Psoas muscle (tissue), 8 donors: Measurements from ENCODE around the gene RAB22A. TPM values are rescaled to one million over a fixed set of nuclear protein-coding genes. Genes with fewer than 3 reads are reported as not detected.

Experiments used
- ATAC-seq, 4 donors: fragments of 200-7000 bp; cut with Tn5 transposase; one replicate each; pipeline ENCODE4 v1.9.1; 2020; ENCODE audit warnings: moderate library complexity in 3 of 4, mild to moderate bottlenecking in 2 of 4
- DNase-seq, 2 donors: peaks; one replicate each; pipeline ENCODE4 v3.0.0-alpha.2; 2020
- H3K27ac ChIP-seq: fragments of 200-600 bp; one replicate; pipeline ENCODE4 v1.8.0; 2022
- H3K27me3 ChIP-seq, 3 donors: fragments of 200-600 bp in 1 of 3; one replicate each; pipeline versions ENCODE4 v1.6.1 to v1.8.0; 2013 to 2022; ENCODE audit warnings: low read length in 2 of 3, mild to moderate bottlenecking in 2 of 3, moderate library complexity in 1 of 3; ENCODE audit not compliant: insufficient read depth in 3 of 3
- H3K36me3 ChIP-seq, 2 donors: fragments of 200-600 bp in 1 of 2; one replicate each; pipeline versions ENCODE4 v1.6.1 to v1.8.0; 2013 to 2022; ENCODE audit warnings: low read depth in 1 of 2, mild to moderate bottlenecking in 1 of 2, moderate library complexity in 1 of 2; ENCODE audit not compliant: insufficient read depth in 1 of 2
- H3K4me1 ChIP-seq: fragments of 200-600 bp; one replicate; pipeline ENCODE4 v1.8.0; 2022
- H3K4me3 ChIP-seq: fragments of 200-600 bp; one replicate; pipeline ENCODE4 v1.8.0; 2022; ENCODE audit warnings: mild to moderate bottlenecking
- H3K9me3 ChIP-seq: fragments of 200-600 bp; one replicate; pipeline ENCODE4 v1.8.0; 2022
- WGBS, 3 donors: extraction: QIAGEN DNeasy Blood & Tissue Kit; methylation state at CpG; one replicate each; pipeline versions ENCODE4 v1.1.6 to v1.1.7; 2013; 5-methylcytosine and 5-hydroxymethylcytosine counted together
- intact Hi-C, 2 donors: fragments of 100-400 bp; cut with DNase I; formaldehyde crosslinking; loops; one replicate each; pipeline versions ENCODE4 v1.11.0 to v1.14.2; 2022
- polyA plus RNA-seq, 3 donors: library from polyadenylated mRNA; stranded (reverse); fragments of 200-250 nt; gene quantifications; one replicate each; pipeline ENCODE4 v1.2.3, GENCODE V29; 2013
- total RNA-seq, 4 donors: library from RNA; stranded (reverse); fragmentation: NEBNext Ultra II Directional in 2 of 4; extraction: Animal tissue kit (Norgen Biotek cat#: 25700) in 2 of 4; gene quantifications; one replicate each; pipeline versions ENCODE4 v1.2.1 to v1.2.4, GENCODE V29; 2021 to 2023
- TF ChIP-seq, protein P1 (sequence below): fragments of 200-600 bp; IDR thresholded peaks from one replicate; pipeline ENCODE4 v1.8.0; 2022; ENCODE audit warnings: antibody characterized with exemption
- donor health status: healthy with polysubstance abuse.
- donor health status: DM: no; HTN: no; CAD: no; lungs with moderate emphysema.
- donor health status: Bipolar disorder and iron deficiency.
- donor health status: healthy.
- donor health status: DM: yes; HTN: yes; CAD: no.
- donor health status: DM: no; HTN: no; CAD: no.
- donor health status: DM: no; HTN: no; CAD: no.
- donor health status: DM: yes; HTN: yes; CAD: no.

Gene RAB22A
- total and polyA plus RNA-seq, 7 donors, result 3.6 to 8.5 (median 7.9) TPM

DNA sequence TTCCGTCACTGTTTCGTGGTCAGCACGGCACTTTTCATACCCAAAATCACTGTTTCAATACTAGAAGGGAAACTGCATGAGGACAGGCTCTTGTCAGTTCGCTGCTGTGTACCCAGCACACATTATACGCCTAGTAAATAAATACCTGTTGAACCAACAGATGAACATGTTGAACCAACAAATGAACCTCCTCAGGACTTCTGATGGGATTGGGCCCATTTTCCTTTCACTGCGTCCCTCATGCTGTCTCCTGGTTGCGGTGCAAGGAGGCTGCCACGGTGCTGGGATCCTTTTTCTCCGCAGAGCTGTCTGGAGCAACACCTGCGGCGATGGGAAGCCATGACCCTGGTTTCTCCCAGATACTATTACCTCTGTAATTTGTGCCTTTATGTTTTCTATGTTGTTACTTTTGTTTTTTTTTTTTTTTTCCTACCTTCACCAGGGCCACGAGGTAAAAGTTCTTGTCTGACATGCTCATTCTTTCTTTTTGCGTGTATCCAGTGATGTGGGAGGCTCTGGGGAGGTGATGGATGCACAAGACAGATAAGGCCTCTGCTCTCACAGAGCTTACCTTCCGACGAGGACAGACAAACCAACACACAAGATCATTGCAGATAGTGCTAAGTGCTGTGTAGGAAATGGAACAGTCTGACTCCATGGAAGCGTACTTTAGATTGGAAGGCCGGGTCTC, 80.6 kb downstream of the RAB22A start:
- TF ChIP-seq, protein P1, sequence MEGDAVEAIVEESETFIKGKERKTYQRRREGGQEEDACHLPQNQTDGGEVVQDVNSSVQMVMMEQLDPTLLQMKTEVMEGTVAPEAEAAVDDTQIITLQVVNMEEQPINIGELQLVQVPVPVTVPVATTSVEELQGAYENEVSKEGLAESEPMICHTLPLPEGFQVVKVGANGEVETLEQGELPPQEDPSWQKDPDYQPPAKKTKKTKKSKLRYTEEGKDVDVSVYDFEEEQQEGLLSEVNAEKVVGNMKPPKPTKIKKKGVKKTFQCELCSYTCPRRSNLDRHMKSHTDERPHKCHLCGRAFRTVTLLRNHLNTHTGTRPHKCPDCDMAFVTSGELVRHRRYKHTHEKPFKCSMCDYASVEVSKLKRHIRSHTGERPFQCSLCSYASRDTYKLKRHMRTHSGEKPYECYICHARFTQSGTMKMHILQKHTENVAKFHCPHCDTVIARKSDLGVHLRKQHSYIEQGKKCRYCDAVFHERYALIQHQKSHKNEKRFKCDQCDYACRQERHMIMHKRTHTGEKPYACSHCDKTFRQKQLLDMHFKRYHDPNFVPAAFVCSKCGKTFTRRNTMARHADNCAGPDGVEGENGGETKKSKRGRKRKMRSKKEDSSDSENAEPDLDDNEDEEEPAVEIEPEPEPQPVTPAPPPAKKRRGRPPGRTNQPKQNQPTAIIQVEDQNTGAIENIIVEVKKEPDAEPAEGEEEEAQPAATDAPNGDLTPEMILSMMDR, result no peak
- DNase-seq, result no peak
- intact Hi-C loops, result loop anchor here in 1 of 2 donors (10.0 kb wide), 1 partner anchor 75 kb away; no protein-coding TSS in a partner anchor
- Histone ChIP-seq H3K9me3 (no peaks in the 10 kb centered on the region), H3K4me1 (peaks cover 38% of the 10 kb centered on the region), H3K27me3 (no peaks in the 10 kb centered on the region), H3K36me3 (peaks cover 0 to 3% of the 10 kb centered on the region in 2 donors), H3K27ac (peak overlapping the region; percentile 97), H3K4me3 (peak overlapping the region; percentile 90)
- no peak for ATAC-seq
- 68 to 70% (median 68%) methylated on average over 17 of the region's 17 CpGs for WGBS, 3 donors

DNA sequence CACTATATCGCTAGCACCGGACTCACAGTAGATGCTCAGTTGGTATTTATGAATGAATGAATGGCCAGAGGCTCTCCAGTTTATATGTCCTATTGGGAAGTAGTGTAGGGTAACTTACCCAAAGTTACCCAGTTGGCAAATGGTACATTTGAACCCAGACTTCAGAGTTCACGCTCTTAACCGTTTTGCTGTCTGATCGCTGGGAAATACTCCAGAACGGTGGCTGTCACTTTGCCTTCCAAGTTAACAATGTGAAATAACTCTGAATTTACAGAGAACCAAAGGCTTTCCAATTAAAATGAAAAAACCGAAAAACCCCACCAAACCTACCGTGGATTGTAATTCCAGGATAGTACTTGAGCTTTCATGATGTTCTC, 81.1 kb downstream of the RAB22A start:
- DNase-seq (no peak), ATAC-seq (no peak)
- Histone ChIP-seq H3K4me3 (peak overlapping the region; percentile 90), H3K4me1 (peaks cover 38% of the 10 kb centered on the region), H3K36me3 (peaks cover 0 to 3% of the 10 kb centered on the region in 2 donors), H3K27me3 (no peaks in the 10 kb centered on the region), H3K9me3 (no peaks in the 10 kb centered on the region), H3K27ac (peak overlapping the region; percentile 97)
- intact Hi-C loops, result no loop called here
- 88 to 92% (median 92%) methylated on average over 8 of the region's 8 CpGs for WGBS, 3 donors
- TF ChIP-seq, protein P1, result no peak

DNA sequence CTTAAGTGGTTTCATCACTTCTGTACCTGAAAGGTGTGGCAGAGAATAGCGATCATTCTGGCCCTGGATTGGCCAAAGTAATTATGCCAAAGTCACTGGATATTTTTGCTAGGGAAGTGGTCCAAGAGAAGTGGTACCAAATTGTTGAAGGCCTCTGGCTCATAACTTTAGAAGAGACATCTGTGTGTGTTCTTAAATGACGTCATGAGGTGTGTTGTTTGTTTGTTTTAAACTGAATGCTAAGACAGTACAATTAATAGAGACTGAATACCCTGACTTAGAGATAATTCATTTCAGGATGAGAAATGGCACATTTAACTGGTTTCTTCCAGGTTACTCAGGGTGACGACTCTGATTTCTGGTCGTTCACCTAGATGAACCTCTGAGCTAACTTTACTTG, 82.8 kb downstream of the RAB22A start:
- Histone ChIP-seq H3K4me1 (peaks cover 38% of the 10 kb centered on the region), H3K4me3 (no peak overlapping the region), H3K27me3 (no peaks in the 10 kb centered on the region), H3K9me3 (no peaks in the 10 kb centered on the region), H3K36me3 (peaks cover 0 to 3% of the 10 kb centered on the region in 2 donors), H3K27ac (no peak overlapping the region)
- intact Hi-C loops, result no loop called here
- TF ChIP-seq, protein P1, result no peak
- no peak for ATAC-seq
- DNase-seq, result no peak
- 68 to 79% (median 74%) methylated on average over 4 of the region's 4 CpGs for WGBS, 3 donors

DNA sequence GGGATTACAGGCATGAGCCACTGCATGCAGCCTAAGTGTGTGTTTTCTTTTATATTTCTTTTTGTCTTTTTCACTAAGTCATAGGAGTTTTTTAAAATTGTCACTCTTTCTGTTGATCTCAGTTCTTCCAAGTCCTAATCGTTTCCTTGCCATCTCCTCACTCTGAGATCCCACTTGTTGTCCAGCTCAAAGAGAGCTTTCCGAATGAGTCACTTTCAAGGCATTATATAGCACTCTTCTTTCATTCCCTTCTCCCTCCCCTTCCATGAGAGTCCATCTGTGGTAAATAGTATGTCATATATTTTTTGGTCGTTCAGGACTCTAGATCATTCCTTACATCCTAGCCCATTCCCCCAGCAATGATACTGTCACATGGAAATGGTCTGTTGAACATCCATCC, 83.8 kb downstream of the RAB22A start:
- Histone ChIP-seq H3K9me3 (no peaks in the 10 kb centered on the region), H3K4me3 (no peak overlapping the region), H3K27ac (peak overlapping the region; percentile 36), H3K4me1 (peaks cover 44% of the 10 kb centered on the region), H3K36me3 (peaks cover 0 to 3% of the 10 kb centered on the region in 2 donors), H3K27me3 (no peaks in the 10 kb centered on the region)
- WGBS, 3 donors, result 62 to 72% (median 65%) methylated on average over 3 of the region's 3 CpGs
- no peak for DNase-seq
- no peak for ATAC-seq
- TF ChIP-seq, protein P1, result no peak
- intact Hi-C loops, result no loop called here

DNA sequence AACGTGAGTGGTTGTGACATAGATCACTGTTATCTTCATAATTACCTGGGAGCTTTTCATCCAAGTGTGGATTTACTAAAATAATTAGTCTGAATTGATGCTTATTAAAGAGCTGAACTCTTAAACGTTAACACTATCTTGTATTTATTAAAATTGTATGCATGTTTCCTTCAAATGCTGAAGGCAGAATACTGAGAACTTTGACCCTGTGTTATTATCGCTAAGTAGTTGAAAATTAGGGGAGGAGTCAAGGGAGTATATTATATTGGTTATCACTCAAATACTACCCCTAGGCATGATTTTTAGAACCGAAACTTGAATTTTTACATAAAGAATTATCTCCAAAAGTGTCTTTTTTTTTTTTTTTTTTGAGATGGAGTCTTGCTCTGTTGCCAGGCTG, 85.3 kb downstream of the RAB22A start:
- TF ChIP-seq, protein P1, result no peak
- Histone ChIP-seq H3K9me3 (no peaks in the 10 kb centered on the region), H3K27ac (no peak overlapping the region), H3K36me3 (peaks cover 0 to 3% of the 10 kb centered on the region in 2 donors), H3K4me1 (peaks cover 44% of the 10 kb centered on the region), H3K4me3 (no peak overlapping the region), H3K27me3 (no peaks in the 10 kb centered on the region)
- ATAC-seq (no peak), DNase-seq (no peak)
- intact Hi-C loops, result no loop called here
- WGBS, 3 donors, result 77 to 84% (median 81%) methylated on average over 4 of the region's 4 CpGs
